Glomerular visceral epithelial cell (primary cell): Measurements from ENCODE around the gene GATAD2B.
A peak's percentile ranks its signal among the peaks of the same experiment; 100 is the strongest.
"Not testable (repeated sequence)": the region's sequence is repeated elsewhere in the genome, so short reads cannot be mapped to it uniquely, and the experiment has no call there.

Experiments
- DNase-seq: peaks from one replicate; pipeline ENCODE4 v3.0.0-alpha.2; 2016; ENCODE audit errors: extremely low spot score

GATAD2B gene

DNA sequence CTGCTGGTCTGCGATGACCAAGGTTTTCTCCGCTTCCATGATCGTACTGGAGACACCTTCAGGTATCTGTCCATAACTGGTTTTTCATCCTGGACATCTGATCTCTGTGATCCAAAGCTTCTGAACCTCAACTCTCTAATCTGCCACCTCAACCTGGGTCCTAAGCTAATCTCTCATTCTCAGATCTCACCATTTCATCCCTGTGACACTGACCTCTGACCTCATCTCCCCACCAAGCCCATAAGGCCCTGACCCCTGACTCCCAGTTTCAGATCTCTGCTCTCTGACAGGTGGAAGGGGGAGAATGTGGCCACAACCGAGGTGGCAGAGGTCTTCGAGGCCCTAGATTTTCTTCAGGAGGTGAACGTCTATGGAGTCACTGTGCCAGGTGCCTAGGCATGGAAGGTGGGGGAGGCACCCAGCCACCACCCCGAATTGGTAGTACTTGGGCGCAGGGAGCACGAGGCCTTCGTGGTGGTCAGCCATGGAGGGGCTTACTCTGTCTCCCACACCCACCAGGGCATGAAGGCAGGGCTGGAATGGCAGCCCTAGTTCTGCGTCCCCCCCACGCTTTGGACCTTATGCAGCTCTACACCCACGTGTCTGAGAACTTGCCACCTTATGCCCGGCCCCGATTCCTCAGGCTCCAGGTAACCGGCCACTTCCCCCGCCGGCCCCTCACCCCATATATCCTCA is 143.8 kb downstream of the GATAD2B start:
- no peak for DNase-seq

DNA sequence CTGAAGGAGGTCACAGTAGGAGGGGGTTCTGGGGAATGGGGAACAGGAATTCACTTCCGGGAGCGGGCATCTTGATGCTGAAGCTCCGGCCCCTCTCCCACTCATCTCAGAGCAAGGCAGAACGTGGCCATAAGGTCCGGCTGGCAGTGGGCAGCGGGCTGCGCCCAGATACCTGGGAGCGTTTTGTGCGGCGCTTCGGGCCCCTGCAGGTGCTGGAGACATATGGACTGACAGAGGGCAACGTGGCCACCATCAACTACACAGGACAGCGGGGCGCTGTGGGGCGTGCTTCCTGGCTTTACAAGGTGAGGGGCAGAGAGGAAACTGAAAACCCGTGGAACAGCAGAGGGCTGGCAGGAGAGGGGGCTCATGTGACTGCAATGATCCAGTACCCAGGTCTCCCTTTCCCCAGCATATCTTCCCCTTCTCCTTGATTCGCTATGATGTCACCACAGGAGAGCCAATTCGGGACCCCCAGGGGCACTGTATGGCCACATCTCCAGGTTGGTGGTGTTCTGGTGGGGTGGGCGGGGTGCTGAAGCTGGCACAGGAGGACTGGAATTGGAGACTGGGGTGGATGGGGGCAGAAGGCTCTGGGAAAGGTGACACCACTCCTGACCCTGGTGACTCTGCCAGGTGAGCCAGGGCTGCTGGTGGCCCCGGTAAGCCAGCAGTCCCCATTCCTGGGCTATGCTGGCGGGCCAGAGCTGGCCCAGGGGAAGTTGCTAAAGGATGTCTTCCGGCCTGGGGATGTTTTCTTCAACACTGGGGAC is 144.5 kb downstream of the GATAD2B start:
- no peak for DNase-seq

DNA sequence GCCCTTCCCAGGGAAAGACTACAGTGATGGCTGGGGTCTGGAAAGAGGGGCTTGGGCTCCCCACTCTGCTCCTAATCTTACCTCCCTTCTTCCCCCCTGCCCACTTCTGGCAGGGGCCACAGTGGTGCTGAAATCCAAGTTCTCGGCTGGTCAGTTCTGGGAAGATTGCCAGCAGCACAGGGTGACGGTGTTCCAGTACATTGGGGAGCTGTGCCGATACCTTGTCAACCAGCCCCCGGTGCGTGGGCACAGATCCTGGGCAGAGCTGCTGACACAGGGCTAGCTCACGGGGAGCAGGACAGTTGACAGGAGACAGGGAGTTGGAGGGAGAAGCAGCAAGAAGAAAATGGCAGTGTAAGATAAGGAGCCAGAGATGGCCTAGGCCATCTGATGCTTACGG is 145.1 kb downstream of the GATAD2B start:
- peak; percentile 18 for DNase-seq

DNA sequence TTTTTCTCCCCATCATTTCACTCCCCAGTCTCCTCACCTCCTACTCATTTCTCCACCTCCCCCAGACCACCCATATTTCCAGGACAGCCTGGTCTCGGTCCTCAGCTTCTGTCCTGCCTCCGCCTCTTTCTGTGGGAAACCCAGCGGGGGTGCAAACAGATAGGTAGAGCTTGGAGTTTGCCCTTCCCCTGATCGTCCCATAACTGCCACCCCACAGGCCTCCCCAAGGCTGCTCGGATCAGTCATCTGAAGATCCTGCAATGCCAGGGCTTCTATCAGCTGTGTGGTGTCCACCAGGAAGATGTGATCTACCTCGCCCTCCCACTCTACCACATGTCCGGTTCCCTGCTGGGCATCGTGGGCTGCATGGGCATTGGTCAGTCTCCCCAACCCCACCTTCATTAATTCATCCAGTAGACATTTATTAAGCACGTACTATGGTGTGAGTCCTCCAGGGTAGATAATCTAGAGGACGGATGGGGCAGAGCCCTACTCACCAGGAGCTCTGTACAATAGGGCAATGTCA is 145.9 kb downstream of the GATAD2B start:
- no peak for DNase-seq

DNA sequence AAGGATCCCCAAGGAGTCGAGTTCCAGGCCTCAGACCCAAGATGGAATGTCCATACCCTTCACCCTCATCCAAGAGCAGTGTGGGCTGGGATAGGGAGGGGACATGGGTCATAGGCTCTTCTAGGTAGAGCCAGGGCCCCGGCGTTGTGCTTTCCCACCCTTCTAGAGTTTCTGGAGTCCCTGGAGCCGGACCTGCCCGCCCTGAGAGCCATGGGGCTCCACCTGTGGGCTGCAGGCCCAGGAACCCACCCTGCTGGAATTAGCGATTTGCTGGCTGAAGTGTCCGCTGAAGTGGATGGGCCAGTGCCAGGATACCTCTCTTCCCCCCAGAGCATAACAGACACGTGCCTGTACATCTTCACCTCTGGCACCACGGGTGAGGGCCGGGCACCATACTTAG is 146.4 kb downstream of the GATAD2B start:
- no peak for DNase-seq

DNA sequence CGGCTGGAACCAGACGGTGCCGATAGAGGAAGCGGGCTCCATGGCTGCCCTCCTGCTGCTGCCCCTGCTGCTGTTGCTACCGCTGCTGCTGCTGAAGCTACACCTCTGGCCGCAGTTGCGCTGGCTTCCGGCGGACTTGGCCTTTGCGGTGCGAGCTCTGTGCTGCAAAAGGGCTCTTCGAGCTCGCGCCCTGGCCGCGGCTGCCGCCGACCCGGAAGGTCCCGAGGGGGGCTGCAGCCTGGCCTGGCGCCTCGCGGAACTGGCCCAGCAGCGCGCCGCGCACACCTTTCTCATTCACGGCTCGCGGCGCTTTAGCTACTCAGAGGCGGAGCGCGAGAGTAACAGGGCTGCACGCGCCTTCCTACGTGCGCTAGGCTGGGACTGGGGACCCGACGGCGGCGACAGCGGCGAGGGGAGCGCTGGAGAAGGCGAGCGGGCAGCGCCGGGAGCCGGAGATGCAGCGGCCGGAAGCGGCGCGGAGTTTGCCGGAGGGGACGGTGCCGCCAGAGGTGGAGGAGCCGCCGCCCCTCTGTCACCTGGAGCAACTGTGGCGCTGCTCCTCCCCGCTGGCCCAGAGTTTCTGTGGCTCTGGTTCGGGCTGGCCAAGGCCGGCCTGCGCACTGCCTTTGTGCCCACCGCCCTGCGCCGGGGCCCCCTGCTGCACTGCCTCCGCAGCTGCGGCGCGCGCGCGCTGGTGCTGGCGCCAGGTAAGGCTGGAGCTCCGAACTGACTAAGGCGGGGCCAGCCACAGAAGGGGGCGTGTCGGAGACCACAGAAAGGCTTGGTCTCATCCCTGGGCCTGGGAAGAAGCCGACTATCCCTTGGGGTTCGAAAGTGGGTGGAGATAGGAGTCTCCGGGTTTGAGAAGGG is 147.1 kb downstream of the GATAD2B start:
- DNase-seq, result no peak

DNA sequence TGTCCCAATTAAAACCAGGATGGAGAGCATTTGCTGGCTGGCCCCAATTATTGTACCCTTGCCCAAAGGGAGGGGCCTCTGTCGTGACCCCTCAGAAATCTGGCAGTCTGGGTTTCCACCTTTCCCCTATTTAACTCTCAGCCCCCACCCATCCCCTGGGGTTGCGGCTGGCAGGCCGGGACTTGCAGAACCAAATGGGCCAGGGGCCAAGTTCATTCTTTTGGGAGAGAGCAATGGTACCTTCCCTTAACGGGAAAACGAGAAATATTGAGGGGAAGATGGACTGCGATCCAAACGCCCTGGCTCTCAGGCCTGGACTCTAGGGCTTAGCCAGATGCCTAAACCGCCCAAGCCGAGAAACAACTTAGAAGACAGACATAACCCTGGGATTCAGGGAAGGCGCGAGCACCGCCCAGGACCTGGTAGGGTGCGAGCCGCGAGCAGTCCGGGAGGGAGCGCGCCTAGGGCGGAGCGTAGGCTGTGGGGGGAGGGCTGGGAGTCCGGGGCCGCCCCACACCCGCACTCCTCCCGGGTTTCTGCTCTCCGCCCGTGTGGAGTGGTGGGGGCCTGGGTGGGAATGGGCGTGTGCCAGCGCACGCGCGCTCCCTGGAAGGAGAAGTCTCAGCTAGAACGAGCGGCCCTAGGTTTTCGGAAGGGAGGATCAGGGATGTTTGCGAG is 147.9 kb downstream of the GATAD2B start, which contains the start of gene SLC27A3:
Gene SLC27A3 (plus strand): TSS at position 628 of the 678 bp plus-strand sequence. CDS start 91 bp downstream, outside the sequence.
- no peak for DNase-seq

DNA sequence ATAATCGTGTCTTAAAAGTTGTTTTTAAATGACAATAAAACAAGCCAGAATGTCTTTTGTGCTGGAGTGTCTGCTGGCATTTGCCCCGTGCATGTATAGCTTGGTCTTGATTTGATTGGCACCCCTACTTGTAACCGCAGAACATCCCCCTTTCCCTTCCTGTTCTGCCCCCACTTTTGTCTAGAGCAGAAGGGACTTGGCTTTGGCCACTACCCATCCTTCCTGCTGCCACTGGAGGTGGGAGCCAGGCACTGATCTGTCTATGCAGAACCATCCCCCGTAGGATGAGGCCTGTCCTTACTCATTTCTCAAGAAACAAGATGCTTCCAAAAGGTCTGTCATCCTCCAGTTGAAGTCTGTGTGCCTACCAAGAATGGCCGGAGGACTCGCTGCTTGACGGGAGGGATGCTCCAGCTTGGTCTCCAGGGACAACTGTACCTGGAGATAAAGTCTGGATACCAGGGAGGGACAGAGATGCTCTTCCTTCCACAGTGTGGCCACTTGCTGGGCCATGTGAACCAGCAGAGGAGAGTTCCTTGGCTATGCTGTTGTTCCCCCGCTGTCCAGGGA is 148.7 kb downstream of the GATAD2B start:
- no peak for DNase-seq

DNA sequence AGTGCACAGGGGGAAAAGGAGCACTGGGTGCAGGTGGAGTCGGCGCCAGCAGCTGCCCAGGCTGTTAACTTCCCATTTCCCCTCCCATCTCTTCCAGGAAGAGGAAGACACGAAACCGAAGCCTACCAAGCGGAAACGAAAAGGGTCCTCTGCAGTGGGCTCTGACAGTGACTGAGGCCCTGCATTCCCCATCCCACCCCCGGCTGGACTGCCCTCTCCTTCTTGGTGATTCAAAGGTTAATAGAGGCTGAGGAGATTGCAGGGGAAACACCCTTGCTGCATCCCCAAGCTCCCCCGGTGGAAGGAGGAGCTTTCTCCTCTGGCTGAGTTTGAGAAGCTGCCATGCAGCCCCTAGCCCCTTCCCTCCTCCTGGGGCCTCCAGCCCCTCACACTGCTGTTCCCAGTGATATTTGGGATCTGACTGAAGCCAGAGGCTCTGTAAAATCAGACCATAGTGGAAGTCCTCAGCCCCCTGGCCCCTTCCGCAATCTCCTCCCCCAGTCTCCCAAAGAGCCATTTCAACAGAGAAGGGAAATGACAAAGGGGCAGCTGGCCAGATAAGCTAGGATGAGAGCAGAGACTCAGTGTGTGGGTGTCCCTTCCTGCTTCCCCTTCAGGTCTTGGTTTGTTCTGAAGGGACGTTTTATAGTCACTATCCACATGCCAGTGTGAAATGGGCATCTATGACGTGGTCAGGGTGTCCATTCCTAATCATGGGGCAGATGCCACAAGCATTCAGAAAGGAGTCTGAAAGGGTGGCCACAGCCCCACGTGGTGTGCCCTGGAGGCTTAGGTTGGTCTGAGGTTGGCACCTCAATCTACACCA is 149.5 kb downstream of the GATAD2B start:
- DNase-seq, result no peak

DNA sequence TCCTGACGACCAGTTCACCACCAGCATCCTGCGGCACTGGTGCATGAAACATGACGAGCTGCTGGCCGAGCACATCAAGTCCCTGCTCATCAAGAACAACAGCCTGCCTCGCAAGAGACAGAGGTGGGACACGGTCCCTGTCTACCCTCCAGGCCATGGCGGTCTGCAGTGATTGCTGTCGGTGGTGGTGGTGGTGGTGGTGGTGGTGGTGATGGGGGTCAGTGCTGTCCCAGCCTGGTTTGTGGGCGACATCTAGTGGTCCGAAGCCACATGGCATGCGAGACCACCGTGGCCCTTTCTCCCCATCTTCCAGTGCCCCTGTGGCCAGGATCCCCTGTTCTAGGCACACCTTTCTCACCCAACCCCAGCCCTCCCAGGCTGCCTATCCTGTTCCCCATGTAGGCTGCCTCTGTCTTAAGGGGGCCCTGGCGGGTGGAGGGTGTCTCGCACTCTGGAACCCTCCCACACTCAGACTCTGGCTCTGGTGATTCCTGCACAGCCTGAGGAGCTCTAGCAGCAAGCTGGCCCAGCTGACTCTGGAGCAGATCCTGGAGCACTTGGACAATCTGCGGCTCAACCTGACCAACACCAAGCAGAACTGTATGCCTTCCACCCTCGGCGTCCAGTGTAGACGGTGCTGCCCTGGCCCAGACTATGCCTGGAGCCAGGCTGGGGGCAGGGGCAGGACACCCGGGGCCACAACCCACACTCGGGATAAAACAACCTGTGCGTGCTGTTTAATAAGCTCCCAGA is 150.8 kb downstream of the GATAD2B start:
- DNase-seq, result peak; percentile 22

DNA sequence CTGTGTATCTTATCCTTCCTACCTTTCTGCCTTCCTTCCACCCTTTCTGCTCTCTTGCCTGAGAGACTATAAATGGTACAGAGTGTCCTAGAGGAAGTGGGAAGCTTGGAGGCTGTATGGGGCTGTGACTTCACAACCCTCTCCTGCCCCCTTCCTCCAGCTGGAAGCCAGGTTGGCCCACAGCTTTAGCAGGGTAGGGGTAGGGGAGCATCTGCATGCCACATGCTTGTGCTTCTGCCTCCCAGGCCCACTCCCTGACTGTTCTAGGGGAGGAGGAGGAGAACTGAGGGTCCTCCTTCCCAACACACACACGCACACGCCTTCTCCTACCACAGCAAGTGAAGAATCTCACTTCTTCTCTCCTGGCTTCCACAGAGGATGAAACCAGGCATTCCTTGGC is 151.5 kb downstream of the GATAD2B start:
- no peak for DNase-seq

DNA sequence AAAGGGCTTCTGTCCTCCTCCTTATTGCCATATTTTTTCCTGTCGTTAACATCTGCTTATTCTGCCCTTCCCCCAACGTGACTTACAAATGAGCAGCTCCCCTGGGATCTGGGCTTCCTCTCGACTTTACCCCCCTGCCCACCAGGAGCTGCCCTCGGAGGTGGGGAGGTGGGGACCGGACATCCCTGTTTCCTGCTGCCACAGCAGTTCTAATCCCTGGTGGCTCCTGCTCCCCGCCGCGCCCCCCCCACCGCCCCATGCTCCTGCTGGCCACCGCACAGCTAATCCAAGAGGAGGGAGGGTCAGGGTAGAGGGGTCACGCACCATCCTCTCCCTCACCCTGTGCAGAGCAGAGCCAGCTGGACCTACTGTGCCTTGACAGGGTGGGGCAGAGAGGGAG is 152.0 kb downstream of the GATAD2B start:
- DNase-seq, result no peak

DNA sequence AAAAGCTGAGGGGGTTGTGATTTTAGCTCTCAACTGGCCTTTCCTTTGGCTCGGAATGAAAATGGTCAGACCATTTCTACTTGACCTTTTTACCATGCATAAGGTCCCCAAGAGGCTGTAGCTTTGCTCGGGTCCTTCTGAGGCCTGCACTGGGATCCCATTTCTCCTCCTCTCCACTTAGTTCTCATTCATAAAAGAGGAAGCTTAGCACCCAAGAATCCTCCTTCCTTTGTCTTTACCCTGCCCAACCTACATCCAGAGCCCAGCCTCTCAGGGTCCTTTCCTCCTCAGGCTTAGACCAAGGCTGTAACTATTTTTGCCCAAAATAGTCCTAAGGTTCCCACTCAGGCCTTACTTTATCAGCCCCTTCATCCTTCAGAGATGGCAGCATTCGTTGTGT is 153.6 kb downstream of the GATAD2B start:
- DNase-seq, result no peak

DNA sequence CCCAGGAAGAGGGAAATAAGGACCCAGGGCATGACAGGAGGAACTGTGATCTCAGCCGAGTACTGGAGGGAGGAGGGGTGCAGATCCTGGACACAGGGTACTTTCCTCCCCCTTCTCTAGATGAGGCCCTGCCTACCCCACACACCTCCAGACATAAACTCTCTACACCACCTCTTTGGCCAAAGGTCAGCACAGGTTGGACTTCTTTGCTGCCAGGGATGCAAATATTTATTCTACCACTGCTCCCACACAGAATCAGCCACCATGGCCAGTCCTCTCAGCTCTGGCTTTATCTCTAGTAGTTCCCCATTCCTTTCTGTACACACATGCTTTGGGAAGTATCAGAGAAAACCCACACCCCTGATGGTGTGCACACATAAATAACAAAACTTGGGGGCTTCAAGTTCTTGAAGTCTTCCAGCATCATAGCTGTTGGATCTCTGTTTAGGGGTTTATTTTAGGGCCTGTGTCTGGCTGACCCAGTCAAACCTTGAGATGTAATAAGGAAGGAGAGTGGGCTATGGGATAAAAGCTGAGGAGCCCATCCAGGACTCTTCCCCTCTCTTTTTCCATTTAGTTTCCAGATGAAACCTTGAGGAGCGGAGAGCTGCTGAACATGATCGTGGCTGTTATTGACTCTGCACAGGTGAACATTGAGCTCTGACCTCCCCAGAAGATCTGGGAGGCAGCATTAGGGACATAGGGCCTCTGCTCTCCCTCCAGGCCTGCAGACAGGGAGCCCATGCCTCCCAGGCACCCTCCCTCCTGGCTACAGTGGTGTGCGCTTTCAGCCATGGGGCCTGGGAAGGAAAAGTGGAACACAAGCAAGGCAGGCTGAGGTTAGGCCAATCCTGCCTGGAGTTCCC is 154.2 kb downstream of the GATAD2B start:
- DNase-seq, result no peak

DNA sequence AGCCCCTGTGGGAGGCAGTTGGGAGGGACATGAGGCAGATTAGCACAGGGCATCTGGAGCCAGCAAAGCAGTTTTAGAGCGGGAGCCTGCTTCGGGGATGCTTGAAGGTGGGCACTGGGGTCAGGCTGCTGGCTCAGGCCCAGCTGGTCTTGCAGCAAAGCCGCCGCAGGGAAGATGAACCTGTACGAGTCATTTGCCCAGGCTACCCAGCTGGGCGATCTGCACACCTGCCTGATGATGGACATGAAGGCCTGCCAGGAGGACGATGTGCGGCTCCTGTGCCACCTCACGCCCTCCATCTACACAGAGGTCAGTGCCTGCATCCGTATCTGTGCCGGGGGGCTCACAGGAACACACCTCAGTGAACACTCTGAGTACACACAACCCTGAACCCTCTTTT is 155.3 kb downstream of the GATAD2B start:
- no peak for DNase-seq

DNA sequence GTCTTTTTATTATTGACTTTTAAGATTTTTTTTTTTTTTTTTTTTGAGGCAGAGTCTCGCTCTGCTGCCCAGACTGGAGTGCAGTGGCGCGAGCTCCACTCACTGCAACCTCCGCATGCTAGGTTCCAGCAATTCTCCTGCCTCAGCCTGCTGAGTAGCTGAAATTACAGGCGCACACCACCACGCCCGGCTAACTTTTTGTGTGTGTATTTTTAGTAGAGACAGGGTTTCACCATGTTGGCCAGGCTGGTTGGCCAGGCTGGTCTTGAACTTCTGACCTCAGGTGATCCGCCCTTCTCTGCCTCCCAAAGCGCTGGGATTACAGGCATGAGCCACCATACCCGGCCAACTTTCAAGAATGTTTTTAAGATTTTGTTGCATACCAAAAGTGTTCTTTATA is 156.1 kb downstream of the GATAD2B start:
- not testable (repeated sequence) for DNase-seq

DNA sequence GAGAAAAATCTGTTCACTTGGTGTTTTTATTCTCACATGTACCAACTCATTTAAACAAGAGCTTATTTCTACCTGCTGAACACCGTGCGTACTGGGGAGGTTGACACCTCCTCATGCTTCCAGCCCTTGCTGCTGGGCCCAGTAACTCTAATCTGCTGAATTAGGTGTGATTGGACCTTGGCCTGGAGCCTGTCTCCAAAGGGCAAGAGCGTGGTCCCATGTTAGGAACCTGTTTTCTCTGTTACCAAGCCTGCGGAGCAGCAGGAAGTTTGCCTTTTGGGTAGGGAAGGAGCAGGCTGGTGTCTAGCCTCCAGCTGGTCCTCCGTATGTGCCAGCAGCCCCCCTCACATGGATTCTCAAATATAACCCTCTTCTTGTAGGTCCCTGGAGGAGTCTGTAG is 158.5 kb downstream of the GATAD2B start:
- DNase-seq, result no peak

DNA sequence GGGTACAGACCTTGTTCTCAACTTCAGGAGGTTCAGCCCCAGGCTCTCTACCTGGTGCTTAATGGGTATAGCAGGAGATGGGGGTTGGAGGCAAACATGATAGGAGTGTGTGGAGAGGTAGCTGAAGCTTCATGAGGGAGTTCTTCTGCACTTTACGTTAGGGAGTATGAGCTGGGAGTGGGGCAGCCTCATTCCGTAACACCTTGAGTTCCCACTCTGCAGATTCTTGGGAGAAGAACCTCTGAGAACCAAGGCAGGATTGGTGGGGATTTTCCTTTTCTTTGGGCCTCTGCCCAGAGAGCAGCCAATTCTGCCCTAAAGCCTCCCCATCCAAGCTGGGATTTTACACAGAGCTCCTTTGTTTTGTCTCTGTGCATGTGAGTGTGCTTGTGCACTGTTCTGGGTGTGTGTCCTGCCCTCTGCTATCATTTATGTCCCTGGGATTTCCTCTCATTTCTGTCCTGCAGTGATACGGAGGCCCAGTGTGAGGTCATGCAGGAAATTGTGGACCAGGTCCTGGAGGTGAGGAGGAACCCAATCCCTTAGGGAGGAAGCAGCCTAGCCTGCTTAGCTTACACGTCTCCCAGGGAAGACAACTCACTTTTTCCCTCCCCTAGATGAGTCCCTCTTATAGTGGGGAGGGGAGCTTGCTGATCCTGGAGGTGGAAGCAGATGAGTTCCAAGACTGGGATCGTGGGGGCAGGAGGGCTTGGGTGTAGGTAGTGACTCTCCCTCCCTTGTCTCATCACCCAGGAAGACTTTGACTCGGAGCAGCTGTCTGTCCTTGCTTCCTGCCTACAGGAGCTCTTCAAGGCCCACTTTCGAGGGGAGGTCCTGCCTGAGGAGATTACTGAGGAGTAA is 159.2 kb downstream of the GATAD2B start:
- no peak for DNase-seq
